HL-60 (cell line): ENCODE measurements around the gene CRYGB.

Source experiments
- DNase-seq, 2 experiments: peaks; one replicate each; pipeline ENCODE4 v3.0.0-alpha.2; 2010 to 2020; ENCODE audit warnings: low read depth in 1 of 2, low spot score in 1 of 2
- H3K27ac ChIP-seq: fragments of 250-450 bp; sonication (Bioruptor Pico); replicated peaks from 2 replicates; pipeline ENCODE4 v1.5.1; 2020; ENCODE audit warnings: mild to moderate bottlenecking, moderate library complexity
- H3K27me3 ChIP-seq: fragments of 250-450 bp; sonication (Bioruptor Pico); 2 replicates; pipeline ENCODE4 v1.5.1; 2021; ENCODE audit warnings: mild to moderate bottlenecking, moderate library complexity; ENCODE audit not compliant: insufficient read depth, poor library complexity, severe bottlenecking
- H3K4me3 ChIP-seq: replicated peaks from 2 replicates; pipeline ENCODE4 v1.5.1; 2011; ENCODE audit warnings: mild to moderate bottlenecking, control low read depth, low read length; ENCODE audit not compliant: insufficient read depth
- CTCF ChIP-seq: IDR thresholded peaks from one replicate; pipeline ENCODE4 v1.5.1; 2011; ENCODE audit warnings: low read length, control low read depth, inconsistent platforms; ENCODE audit not compliant: insufficient read depth
- GABPA ChIP-seq: IDR thresholded peaks from 2 replicates; pipeline ENCODE4 v1.6.1; 2012; ENCODE audit warnings: low read depth
- POLR2AphosphoS5 ChIP-seq: IDR thresholded peaks from 2 replicates; pipeline ENCODE4 v1.6.1; 2012; ENCODE audit warnings: low read depth
- SPI1 ChIP-seq: IDR thresholded peaks from 2 replicates; pipeline ENCODE4 v1.6.1; 2012; ENCODE audit warnings: low read depth, mild to moderate bottlenecking, borderline replicate concordance
- TF ChIP-seq, protein P1 (sequence below): IDR thresholded peaks from 2 replicates; pipeline ENCODE4 v1.6.1; 2012; ENCODE audit warnings: low read depth; ENCODE audit not compliant: insufficient replicate concordance

CRYGB gene

GRCh38 chr2:208189810-208190503 lies 44.0 kb upstream of the CRYGB start, which contains the start of gene C2orf80:
Gene C2orf80, minus strand, starts transcription at chr2:208190030. Its CDS starts 3,044 bp downstream, at chr2:208186986.
- TF ChIP-seq CTCF, result no peak
- TF ChIP-seq, protein P1, sequence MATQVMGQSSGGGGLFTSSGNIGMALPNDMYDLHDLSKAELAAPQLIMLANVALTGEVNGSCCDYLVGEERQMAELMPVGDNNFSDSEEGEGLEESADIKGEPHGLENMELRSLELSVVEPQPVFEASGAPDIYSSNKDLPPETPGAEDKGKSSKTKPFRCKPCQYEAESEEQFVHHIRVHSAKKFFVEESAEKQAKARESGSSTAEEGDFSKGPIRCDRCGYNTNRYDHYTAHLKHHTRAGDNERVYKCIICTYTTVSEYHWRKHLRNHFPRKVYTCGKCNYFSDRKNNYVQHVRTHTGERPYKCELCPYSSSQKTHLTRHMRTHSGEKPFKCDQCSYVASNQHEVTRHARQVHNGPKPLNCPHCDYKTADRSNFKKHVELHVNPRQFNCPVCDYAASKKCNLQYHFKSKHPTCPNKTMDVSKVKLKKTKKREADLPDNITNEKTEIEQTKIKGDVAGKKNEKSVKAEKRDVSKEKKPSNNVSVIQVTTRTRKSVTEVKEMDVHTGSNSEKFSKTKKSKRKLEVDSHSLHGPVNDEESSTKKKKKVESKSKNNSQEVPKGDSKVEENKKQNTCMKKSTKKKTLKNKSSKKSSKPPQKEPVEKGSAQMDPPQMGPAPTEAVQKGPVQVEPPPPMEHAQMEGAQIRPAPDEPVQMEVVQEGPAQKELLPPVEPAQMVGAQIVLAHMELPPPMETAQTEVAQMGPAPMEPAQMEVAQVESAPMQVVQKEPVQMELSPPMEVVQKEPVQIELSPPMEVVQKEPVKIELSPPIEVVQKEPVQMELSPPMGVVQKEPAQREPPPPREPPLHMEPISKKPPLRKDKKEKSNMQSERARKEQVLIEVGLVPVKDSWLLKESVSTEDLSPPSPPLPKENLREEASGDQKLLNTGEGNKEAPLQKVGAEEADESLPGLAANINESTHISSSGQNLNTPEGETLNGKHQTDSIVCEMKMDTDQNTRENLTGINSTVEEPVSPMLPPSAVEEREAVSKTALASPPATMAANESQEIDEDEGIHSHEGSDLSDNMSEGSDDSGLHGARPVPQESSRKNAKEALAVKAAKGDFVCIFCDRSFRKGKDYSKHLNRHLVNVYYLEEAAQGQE, result no peak
- TF ChIP-seq SPI1, result no peak
- TF ChIP-seq GABPA, result no peak
- TF ChIP-seq POLR2AphosphoS5, result no peak
- H3K27me3 ChIP-seq, result no peaks in the 10 kb centered on the region
- no peak within 1 kb of the TSS for H3K27ac ChIP-seq
- no peak within 1 kb of the TSS for H3K4me3 ChIP-seq
- no peak for DNase-seq

DNA sequence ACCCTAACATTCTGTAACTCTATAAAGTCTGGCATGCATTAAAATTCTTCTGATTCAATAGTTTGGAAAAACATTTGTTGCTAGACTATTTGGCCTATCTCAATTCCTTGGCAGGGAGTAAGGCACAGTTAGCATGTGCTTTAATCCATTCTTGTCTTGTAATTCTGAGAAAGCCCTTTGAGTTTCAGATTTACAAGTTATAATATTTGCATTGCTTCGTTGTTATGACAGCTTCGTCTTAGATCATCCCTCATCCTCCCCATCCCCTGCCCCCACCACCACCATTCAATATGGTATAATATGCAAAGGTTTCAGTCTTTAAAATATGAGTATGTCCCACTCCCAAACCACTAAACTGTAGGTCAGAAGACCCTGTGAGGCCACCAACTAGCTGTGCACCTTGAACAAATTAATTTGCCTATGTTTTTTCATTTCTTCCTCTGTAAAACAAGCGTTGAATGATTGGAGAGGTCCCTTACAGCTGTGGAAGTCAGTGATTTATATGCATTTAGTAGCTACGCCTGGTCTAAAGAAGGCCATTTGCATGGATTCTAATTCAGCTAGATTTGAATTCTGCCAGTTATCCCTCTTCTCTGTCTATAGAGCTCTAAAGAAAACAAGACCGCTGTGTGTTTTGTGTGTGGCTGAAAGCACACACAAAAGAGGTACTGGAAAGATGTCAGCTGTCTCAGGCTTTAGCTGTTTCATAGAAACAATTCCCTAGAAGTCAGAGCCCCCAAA lies 43.3 kb upstream of the CRYGB start:
- Histone ChIP-seq H3K4me3 (no peak overlapping the region), H3K27ac (no peak overlapping the region), H3K27me3 (peaks cover 3% of the 10 kb centered on the region)
- no peak for DNase-seq
- no peak for TF ChIP-seq POLR2AphosphoS5
- TF ChIP-seq, protein P1, result no peak
- no peak for TF ChIP-seq CTCF
- no peak for TF ChIP-seq GABPA
- no peak for TF ChIP-seq SPI1

DNA sequence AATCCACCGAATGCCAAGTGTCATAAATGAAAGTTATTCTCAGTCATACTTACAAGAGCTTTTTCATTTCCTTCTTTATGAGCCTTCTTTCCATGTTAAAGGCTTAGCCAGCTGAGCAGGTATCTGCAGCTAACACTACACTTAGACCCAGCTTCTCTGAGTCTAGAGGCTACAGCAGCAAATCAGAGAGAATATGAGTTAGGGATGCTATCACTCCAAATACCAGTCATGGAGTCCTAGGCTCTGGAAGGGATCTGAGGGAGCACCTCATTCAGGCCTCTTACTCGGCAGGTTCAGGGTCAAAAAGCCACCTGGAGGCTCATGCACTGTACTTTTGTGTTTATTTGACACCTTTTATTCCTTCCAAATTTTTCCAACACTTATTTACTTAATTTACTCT lies 40.9 kb upstream of the CRYGB start:
- no peak for DNase-seq
- no peak overlapping the region for H3K4me3 ChIP-seq
- no peak for TF ChIP-seq SPI1
- TF ChIP-seq CTCF, result no peak
- TF ChIP-seq, protein P1, result no peak
- TF ChIP-seq POLR2AphosphoS5, result no peak
- no peak for TF ChIP-seq GABPA
- H3K27ac ChIP-seq, result no peak overlapping the region
- H3K27me3 ChIP-seq, result peaks cover 13% of the 10 kb centered on the region
